Choroid plexus epithelial cell (primary cell): ENCODE measurements around the gene BRD1.

Experiments
- DNase-seq: peaks from one replicate; pipeline ENCODE4 v3.0.0-alpha.2; 2010; ENCODE audit warnings: low read depth
- H3K4me3 ChIP-seq: 2 replicates; pipeline ENCODE4 v1.5.1; 2011; ENCODE audit warnings: low read depth, mild to moderate bottlenecking, control low read depth, low read length, moderate library complexity
- TF ChIP-seq, protein P1 (sequence below): conservative IDR thresholded peaks from 2 replicates; pipeline ENCODE4 v1.5.1; 2011; ENCODE audit warnings: low read depth, mild to moderate bottlenecking, control low read depth, inconsistent platforms, low read length, moderate library complexity

The BRD1 gene

DNA sequence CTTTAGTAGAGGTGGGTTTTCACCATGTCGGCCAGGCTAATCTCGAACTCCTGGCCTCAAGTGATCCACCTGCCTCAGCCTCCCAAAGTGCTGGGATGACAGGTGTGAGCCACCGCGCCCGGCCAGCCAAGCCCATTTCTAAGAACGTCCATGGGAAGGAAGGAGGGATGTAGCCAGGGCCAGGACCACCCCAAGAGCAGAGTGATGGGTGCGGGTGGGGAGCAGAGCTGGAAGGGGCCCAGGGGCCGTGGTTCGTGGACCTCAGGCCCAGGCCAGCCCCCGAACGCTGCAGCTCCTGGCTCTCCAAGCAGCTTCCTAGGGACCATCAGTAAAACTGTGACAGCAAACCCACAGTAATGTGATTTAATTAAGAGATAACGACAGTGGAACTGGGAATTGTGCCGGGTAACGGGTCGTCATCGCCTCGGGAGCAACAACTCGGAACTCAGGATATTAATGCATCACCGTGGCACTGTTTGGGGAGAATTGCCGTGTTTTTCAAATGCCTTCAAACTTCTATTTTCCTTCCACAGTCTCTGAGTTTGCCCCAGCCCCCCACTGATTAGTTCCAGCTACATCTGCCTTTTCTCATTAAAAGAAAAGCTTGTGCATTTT, 74.3 kb downstream of the BRD1 start:
- H3K4me3 ChIP-seq = no peak overlapping the region
- TF ChIP-seq, protein P1, sequence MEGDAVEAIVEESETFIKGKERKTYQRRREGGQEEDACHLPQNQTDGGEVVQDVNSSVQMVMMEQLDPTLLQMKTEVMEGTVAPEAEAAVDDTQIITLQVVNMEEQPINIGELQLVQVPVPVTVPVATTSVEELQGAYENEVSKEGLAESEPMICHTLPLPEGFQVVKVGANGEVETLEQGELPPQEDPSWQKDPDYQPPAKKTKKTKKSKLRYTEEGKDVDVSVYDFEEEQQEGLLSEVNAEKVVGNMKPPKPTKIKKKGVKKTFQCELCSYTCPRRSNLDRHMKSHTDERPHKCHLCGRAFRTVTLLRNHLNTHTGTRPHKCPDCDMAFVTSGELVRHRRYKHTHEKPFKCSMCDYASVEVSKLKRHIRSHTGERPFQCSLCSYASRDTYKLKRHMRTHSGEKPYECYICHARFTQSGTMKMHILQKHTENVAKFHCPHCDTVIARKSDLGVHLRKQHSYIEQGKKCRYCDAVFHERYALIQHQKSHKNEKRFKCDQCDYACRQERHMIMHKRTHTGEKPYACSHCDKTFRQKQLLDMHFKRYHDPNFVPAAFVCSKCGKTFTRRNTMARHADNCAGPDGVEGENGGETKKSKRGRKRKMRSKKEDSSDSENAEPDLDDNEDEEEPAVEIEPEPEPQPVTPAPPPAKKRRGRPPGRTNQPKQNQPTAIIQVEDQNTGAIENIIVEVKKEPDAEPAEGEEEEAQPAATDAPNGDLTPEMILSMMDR = no peak
- no peak for DNase-seq

DNA sequence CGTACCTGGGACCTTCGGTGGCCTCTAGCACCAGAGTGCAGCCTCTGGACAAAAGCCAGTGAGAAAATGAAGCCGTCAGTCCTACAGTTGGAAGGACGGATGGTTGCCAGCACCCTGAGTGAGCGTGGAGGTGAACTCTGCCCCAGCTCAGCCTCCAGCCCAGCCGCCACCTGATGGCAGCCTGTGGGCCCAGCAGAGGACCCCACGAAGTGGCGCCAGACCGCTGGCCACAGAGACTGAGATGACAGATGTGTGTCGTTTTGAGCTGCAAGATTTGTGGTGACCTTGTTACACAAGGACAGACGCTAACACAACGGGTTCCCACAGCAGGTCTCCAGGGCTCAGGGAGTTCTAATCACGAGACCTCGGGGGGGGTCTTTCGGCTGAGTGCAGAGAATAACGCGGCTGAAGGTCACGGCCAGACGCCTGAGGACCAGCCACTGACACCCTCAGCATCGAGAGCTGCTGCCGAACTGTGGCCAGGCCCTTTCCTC, 75.0 kb downstream of the BRD1 start:
- no peak for DNase-seq
- TF ChIP-seq, protein P1 = no peak

DNA sequence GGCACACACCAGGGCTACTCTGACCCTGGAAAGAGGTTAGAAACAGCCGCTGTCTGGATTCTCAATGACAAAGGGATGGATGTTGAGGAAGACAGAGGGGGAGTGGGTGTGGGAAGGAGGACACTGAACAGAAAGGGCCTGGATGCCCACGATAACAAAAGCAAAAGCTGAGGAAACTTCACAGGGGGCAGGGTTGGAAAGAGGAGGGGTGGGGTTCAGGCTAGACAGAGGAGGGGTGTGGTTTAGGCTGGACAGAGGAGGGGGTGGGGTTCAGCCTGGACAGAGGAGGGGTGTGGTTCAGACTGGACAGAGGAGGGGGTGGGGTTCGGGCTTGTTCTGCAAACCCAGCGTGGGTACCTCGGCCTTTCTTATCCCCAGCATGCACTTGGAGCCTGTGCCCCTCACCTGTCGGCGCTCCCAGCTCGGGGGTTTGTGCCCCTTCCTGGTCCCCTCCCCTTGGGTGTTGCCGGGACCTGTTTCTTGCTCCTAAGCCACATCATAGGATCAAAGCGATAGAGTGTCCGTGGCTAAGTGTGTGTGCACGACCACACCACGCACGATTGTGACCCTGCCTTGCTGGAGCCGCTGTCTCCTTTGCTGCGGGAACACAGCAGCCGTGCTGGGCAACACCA, 75.6 kb downstream of the BRD1 start:
- H3K4me3 ChIP-seq = no peak overlapping the region
- TF ChIP-seq, protein P1 = no peak
- DNase-seq = no peak

More for the DNA sequence above, 75.0 kb downstream of the BRD1 start:
- no peak overlapping the region for H3K4me3 ChIP-seq

DNA sequence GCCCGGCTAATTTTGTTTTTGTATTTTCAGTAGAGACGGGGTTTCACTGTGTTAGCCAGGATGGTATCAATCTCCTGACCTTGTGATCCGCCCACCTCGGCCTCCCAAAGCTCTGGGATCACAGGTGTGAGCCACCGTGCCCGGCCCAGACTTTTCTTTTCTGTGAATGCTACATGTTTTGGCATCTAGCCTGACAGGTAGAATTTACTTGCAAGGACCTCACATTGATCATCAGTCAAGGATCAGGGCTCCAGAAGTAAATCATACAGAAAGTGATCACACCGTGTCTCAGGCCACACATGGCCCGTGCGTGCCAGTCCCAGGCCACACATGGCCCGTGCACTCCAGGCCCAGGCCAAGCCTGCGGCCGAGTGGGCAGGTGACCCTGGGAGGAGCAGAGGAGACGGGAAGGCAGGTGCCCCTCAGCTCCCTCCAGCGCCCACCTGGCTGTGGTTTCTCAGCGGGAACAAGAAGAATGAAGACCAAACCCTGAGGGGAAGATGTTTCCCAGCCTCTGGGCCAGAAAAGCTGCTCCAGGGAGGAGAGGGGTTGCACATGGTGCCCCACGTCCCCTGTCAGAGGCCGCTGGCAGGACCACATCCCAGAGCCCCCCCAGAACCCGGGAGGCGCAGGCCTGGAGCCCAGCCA, 76.2 kb downstream of the BRD1 start:
- no peak for DNase-seq
- no peak overlapping the region for H3K4me3 ChIP-seq
- TF ChIP-seq, protein P1 = no peak

DNA sequence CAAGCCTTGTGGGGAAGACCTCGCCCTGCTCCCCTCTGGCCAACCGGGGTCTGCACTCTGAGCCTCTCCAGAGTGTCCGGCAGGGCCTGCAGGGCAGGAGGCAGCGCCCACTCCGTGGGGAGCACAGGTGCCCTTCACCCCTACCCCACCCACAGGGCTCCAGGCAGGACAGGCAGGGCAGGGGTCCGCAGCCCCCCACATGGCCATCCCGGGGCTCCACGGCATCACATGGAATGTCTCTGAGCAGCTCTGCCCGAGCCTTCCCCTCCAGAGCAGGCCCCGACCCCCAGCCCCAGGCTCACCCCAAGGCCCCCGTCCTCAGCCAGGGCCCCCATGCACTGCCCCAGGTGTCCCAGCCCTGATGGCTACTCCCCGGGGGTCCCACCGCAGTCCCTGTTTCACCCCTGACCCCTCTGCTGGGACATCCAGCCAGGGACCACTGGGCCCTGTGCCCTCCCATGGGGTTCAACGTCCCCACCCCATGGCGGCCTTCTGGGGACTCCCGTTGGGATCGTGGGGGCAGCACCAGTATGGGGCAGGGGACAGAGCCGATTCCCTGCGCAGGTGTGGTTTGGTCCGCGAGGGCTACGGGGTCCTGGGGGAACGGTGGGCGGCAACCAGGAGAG, 77.7 kb downstream of the BRD1 start:
- DNase-seq = no peak
- TF ChIP-seq, protein P1 = no peak
- H3K4me3 ChIP-seq = no peak overlapping the region

DNA sequence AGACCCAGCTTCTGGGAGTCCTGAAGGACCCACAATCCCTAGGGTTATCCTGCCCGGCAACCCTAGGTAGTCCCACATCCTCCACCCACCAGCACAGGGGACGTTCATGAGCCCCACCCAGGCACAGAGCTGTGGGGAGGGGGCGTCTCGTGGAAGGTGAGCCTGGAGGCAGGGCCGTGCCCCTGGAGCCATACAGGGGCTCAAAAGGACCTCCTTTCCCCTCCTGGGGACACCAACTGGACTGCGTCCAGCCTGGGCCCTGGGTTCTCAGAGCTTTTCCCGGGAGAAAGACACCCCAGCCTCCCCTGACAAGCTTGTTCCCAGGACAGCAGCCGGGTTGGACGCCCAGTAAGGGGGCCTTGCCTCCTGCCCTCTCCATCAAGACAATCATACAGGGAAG, 78.4 kb downstream of the BRD1 start:
- no peak overlapping the region for H3K4me3 ChIP-seq
- TF ChIP-seq, protein P1 = no peak
- DNase-seq = no peak
